Esophagus squamous epithelium (tissue), 5 donors: ENCODE results near the gene CD3E. TPM values are rescaled to one million over a fixed set of nuclear protein-coding genes. Genes with fewer than 3 reads are reported as not detected.
"Not testable (repeated sequence)": the region's sequence is repeated elsewhere in the genome, so short reads cannot be mapped to it uniquely, and the experiment has no call there.

Experiments used
- DNase-seq: peaks from one replicate; lab custom pipeline; 2025; lab: John Stamatoyannopoulos, UW
- H3K27ac ChIP-seq, 4 donors: fragments of 200-600 bp; sonication (generic); one replicate each; pipeline ENCODE4 v1.5.1; 2016 to 2019; ENCODE audit warnings: mild to moderate bottlenecking in 1 of 4
- H3K27me3 ChIP-seq, 4 donors: fragments of 200-600 bp; sonication (generic); 1 replicate in 3 of 4; 2 replicates in 1 of 4; pipeline versions ENCODE4 v1.5.1 to v1.6.0; 2017 to 2021; ENCODE audit warnings: antibody characterized with exemption in 1 of 4
- H3K36me3 ChIP-seq, 3 donors: fragments of 200-600 bp; sonication (generic); one replicate each; pipeline ENCODE4 v1.5.1; 2016 to 2019
- H3K4me1 ChIP-seq, 3 donors: fragments of 200-600 bp; sonication (generic); one replicate each; pipeline ENCODE4 v1.5.1; 2017 to 2019
- H3K4me3 ChIP-seq, 4 donors: fragments of 200-600 bp; sonication (generic); 1 replicate in 3 of 4; 2 replicates in 1 of 4; pipeline ENCODE4 v1.5.1; 2016 to 2019; ENCODE audit warnings: mild to moderate bottlenecking in 2 of 4, moderate library complexity in 1 of 4
- H3K9me3 ChIP-seq, 3 donors: fragments of 200-600 bp; sonication (generic); one replicate each; pipeline ENCODE4 v1.5.1; 2016 to 2019
- POLR2A ChIP-seq, 4 donors: fragments of 450-650 bp; IDR thresholded peaks; one replicate each; pipeline ENCODE4 v1.6.1; 2017; ENCODE audit warnings: antibody characterized with exemption in 4 of 4, mild to moderate bottlenecking in 4 of 4, moderate library complexity in 3 of 4
- WGBS, 2 donors: methylation state at CpG; one replicate each; pipeline ENCODE4 v1.1.5; 2018; 5-methylcytosine and 5-hydroxymethylcytosine counted together
- intact Hi-C: fragments of 100-400 bp; cut with DNase I; formaldehyde crosslinking; loops from one replicate; pipeline ENCODE4 v1.15.0; 2022
- total RNA-seq, 4 donors: library from RNA; depleted of rRNA; stranded (reverse); fragments of >200 nt; gene quantifications; one replicate each; pipeline ENCODE4 v1.1.0, GENCODE V29; 2016
- TF ChIP-seq, protein P1 (sequence below), 6 experiments: fragments of 450-650 bp in 4 of 6; fragments of 200-600 bp in 2 of 6; sonication (generic) in 2 of 6; IDR thresholded peaks; one replicate each; pipeline ENCODE4 v1.5.1; 2016 to 2019; ENCODE audit warnings: antibody characterized with exemption in 6 of 6, mild to moderate bottlenecking in 4 of 6, moderate library complexity in 4 of 6
- donor health status: DM: yes; HTN: yes; CAD: no.

CD3E gene
- total RNA-seq, 4 donors from 2014 or later = 1.9 to 7.8 (median 3.1) TPM

DNA sequence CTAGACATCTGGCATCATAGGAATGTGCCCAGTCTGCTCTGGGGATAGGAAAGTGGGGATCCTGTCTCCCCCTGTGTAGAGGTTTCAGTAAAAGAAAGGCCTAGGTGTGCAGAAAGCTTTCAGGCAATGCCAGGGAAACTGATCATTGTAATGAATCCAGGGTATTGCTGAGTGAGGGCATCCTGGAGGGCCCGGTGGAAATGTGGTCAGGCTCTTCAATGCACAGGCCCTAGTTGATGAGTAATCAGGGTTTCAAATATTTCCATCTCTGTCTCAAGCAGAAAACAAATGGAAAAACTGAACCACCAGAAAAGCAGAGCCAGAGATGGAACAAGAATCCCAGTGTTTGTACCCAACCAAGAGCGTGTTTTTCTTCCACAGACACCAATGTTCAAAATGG, 2.0 kb downstream of the CD3E start:
- no peak for DNase-seq
- Histone ChIP-seq H3K4me1 (no peaks in the 10 kb centered on the region), H3K4me3 (no peak overlapping the region), H3K27ac (no peak overlapping the region), H3K36me3 (no peaks in the 10 kb centered on the region), H3K9me3 (no peaks in the 10 kb centered on the region), H3K27me3 (peaks cover 0 to 16% (median 0%) of the 10 kb centered on the region in 4 donors)
- 68 to 85% methylated on average over 2 of the region's 2 CpGs for whole genome bisulfite sequencing, 2 donors
- TF ChIP-seq, protein P1, sequence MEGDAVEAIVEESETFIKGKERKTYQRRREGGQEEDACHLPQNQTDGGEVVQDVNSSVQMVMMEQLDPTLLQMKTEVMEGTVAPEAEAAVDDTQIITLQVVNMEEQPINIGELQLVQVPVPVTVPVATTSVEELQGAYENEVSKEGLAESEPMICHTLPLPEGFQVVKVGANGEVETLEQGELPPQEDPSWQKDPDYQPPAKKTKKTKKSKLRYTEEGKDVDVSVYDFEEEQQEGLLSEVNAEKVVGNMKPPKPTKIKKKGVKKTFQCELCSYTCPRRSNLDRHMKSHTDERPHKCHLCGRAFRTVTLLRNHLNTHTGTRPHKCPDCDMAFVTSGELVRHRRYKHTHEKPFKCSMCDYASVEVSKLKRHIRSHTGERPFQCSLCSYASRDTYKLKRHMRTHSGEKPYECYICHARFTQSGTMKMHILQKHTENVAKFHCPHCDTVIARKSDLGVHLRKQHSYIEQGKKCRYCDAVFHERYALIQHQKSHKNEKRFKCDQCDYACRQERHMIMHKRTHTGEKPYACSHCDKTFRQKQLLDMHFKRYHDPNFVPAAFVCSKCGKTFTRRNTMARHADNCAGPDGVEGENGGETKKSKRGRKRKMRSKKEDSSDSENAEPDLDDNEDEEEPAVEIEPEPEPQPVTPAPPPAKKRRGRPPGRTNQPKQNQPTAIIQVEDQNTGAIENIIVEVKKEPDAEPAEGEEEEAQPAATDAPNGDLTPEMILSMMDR (IDR thresholded peaks at IDR 0.05) = no peak
- TF ChIP-seq POLR2A (IDR thresholded peaks at IDR 0.05) = no peak
- intact Hi-C loops = loop anchor here (10.0 kb wide), 1 partner anchor 188 kb away; no protein-coding TSS in a partner anchor

DNA sequence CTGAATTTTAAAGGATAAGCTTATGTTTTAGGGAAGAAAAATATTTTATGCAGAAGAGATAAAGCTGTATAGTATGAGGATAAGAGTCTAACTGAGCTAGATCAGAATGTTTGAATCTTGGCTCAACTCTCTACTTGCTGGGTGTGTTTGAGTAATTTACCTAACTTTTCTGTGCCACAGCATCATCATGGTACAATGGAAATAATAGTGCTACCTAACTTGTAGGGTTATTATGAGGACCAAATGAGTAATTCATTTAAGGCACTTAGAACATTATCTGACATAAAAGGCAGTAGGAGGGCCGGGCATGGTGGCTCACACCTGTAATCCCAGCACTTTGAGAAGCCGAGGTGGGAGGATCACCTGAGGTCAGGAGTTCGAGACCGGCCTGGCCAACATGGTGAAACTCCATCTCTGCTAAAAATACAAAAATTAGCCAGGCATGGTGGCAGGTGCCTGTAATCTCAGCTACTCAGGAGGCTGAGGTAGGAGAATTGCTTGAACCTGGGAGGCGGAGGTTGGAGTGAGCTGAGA, 4.5 kb downstream of the CD3E start:
- intact Hi-C loops = loop anchor here (10.0 kb wide), 1 partner anchor 186 kb away; no protein-coding TSS in a partner anchor
- H3K4me1 ChIP-seq, H3K4me3 ChIP-seq, DNase-seq, H3K36me3 ChIP-seq, H3K9me3 ChIP-seq, H3K27ac ChIP-seq: not testable (repeated sequence)
- H3K27me3 ChIP-seq = peaks cover 0 to 27% (median 0%) of the 10 kb centered on the region in 4 donors
- 80 to 83% methylated on average over 2 to 5 of the region's 5 CpGs for WGBS, 2 donors

DNA sequence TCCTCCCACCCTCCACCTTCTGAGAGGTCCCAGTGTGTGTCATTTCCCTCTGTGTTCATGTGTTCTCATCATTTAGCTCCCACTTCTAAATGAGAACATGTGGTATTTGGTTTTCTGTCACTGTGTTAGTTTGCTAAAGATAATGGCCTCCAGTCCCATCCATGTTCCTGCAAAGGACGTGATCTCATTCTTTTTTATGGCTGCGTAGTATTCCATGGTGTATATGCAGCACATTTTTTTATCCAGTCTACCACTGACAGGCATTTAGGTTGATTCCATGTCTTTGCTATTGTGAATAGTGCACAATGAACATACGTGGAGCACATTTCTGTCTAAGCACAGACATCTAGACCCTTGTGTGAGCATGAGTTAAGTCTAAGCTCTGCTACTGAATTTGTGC, 5.7 kb downstream of the CD3E start:
- H3K36me3 ChIP-seq = no peaks in the 10 kb centered on the region
- TF ChIP-seq, protein P1 (IDR thresholded peaks at IDR 0.05) = no peak
- no peak for TF ChIP-seq POLR2A (IDR thresholded peaks at IDR 0.05)
- H3K9me3 ChIP-seq = no peaks in the 10 kb centered on the region
- H3K27ac ChIP-seq = no peak overlapping the region
- WGBS, 2 donors = 84% methylated on average over 3 of the region's 3 CpGs
- H3K4me1 ChIP-seq = peaks cover 0 to 10% (median 2%) of the 10 kb centered on the region in 3 donors
- no peak for DNase-seq
- peaks cover 0 to 35% (median 0%) of the 10 kb centered on the region in 4 donors for H3K27me3 ChIP-seq
- H3K4me3 ChIP-seq = no peak overlapping the region
- intact Hi-C loops = no loop called here

DNA sequence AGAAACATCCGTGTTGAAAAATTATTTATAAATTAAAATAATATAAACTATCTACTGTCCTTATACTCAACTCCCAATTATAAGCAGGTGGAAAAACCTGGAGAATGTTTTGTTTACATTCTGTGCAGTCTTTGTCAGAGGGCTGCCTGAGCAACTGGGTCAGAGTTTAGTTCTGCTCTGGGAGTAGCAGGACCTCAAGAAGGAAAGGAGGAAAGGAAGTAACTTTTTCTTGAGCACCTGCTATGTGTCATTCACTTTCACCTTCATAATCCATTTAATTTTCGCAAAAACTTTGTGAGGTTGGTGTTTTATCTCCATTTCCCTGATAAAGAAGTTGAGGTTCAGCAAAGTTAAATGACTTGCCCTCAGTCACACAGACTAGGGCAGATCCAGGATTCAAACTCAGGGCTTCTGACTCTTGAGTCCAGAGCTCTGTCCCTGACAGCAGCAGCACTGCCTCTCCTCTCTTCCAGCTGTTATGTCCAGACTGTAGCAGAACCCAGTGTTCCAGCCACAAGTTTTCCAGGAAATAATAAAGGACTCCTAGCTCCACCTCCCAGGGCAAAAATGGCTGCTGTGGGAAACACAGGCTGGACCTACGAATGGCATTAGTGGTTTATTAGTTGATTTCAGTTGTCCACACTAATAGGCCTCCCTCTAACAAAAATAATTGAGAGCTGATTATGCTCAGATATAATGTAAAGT, 6.4 kb downstream of the CD3E start:
- Histone ChIP-seq H3K36me3 (no peaks in the 10 kb centered on the region), H3K9me3 (no peaks in the 10 kb centered on the region), H3K4me1 (peaks cover 3 to 16% (median 9%) of the 10 kb centered on the region in 3 donors), H3K27me3 (peaks cover 0 to 38% (median 0%) of the 10 kb centered on the region in 4 donors), H3K27ac (no peak overlapping the region), H3K4me3 (no peak overlapping the region)
- no peak for TF ChIP-seq POLR2A (IDR thresholded peaks at IDR 0.05)
- TF ChIP-seq, protein P1 (IDR thresholded peaks at IDR 0.05) = no peak
- intact Hi-C loops = no loop called here
- 61 to 70% methylated on average over 2 to 3 of the region's 3 CpGs for WGBS, 2 donors
- DNase-seq = no peak

DNA sequence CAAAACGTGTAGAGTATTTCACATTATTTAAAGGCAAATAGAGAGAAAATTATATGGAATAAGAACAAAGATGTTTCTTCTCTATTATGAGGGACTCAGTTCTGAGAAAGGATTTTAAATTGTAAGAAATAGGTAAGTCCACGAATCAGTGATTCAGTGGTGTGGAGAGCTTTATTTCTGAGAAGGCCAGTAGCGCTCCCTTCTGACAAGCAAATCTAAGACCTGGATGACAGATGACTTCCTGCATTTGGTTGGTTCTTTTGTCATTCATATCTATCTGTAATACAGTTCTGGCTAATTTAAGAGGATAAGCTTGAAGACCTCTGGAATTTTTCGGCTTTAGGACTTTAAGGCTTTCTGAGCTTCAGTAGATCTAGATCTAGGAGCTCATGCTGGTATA, 7.0 kb downstream of the CD3E start:
- WGBS, 2 donors = 53 to 63% methylated on average over 4 of the region's 4 CpGs
- intact Hi-C loops = no loop called here
- Histone ChIP-seq H3K36me3 (no peaks in the 10 kb centered on the region), H3K27me3 (peaks cover 0 to 38% (median 0%) of the 10 kb centered on the region in 4 donors), H3K4me3 (no peak overlapping the region), H3K27ac (no peak overlapping the region), H3K4me1 (peaks cover 8 to 22% (median 15%) of the 10 kb centered on the region in 3 donors), H3K9me3 (no peaks in the 10 kb centered on the region)
- DNase-seq = no peak
- no peak for TF ChIP-seq POLR2A (IDR thresholded peaks at IDR 0.05)
- TF ChIP-seq, protein P1 (IDR thresholded peaks at IDR 0.05) = no peak
